Measurements from ENCODE around the gene SKIL. TPM values are rescaled to one million over a fixed set of nuclear protein-coding genes. Genes with fewer than 3 reads are reported as not detected.

Gene SKIL
- total RNA-seq, 4 donors from 2014 or later, result 44.1 to 75.4 (median 58.9) TPM

- no peaks in the 10 kb centered on the region for H3K36me3 ChIP-seq
- intact Hi-C loops (cut with DNase I), result no loop called here
- TF ChIP-seq POLR2A (IDR thresholded peaks at IDR 0.05) (no peak), CTCF (IDR thresholded peaks at IDR 0.05) (no peak)
- H3K27ac ChIP-seq, result peak overlapping the region in 1 of 3 donors; percentile 6
- H3K9me3 ChIP-seq, result no peaks in the 10 kb centered on the region
- 70 to 74% methylated on average over 8 of the region's 8 CpGs for WGBS, 2 donors
- no peaks in the 10 kb centered on the region for H3K27me3 ChIP-seq
- no peak overlapping the region for H3K4me3 ChIP-seq (replicated peaks in 1 of 3)
- peaks cover 4 to 7% of the 10 kb centered on the region in 2 donors for H3K4me1 ChIP-seq
- DNase-seq, result no peak
Observed at GRCh38 chr3:170350515-170351413, 6.8 kb upstream of the SKIL start.

GRCh38 chr3:170352936-170353335 lies 4.6 kb upstream of the SKIL start:
- 79 to 81% methylated on average over 7 of the region's 7 CpGs for WGBS, 2 donors
- H3K27ac ChIP-seq, result no peak overlapping the region
- intact Hi-C loops (cut with DNase I), result no loop called here
- H3K4me3 ChIP-seq (replicated peaks in 1 of 3), result no peak overlapping the region
- H3K27me3 ChIP-seq, result no peaks in the 10 kb centered on the region
- H3K4me1 ChIP-seq, result peaks cover 11 to 13% of the 10 kb centered on the region in 2 donors
- no peaks in the 10 kb centered on the region for H3K9me3 ChIP-seq
- TF ChIP-seq CTCF (IDR thresholded peaks at IDR 0.05) (no peak), POLR2A (IDR thresholded peaks at IDR 0.05) (no peak)
- no peaks in the 10 kb centered on the region for H3K36me3 ChIP-seq
- DNase-seq, result no peak

GRCh38 chr3:170353485-170353884 lies 4.0 kb upstream of the SKIL start:
- Histone ChIP-seq H3K36me3 (no peaks in the 10 kb centered on the region), H3K27me3 (no peaks in the 10 kb centered on the region), H3K4me1 (peaks cover 11 to 13% of the 10 kb centered on the region in 2 donors), H3K27ac (no peak overlapping the region), H3K4me3 (replicated peaks in 1 of 3) (no peak overlapping the region), H3K9me3 (no peaks in the 10 kb centered on the region)
- TF ChIP-seq POLR2A (IDR thresholded peaks at IDR 0.05), result no peak
- no peak for TF ChIP-seq CTCF (IDR thresholded peaks at IDR 0.05)
- intact Hi-C loops (cut with DNase I), result no loop called here
- DNase-seq, result no peak

GRCh38 chr3:170354760-170355159 lies 2.8 kb upstream of the SKIL start:
- no peak overlapping the region for H3K27ac ChIP-seq
- H3K27me3 ChIP-seq, result no peaks in the 10 kb centered on the region
- no peak for TF ChIP-seq CTCF (IDR thresholded peaks at IDR 0.05)
- TF ChIP-seq POLR2A (IDR thresholded peaks at IDR 0.05), result no peak
- no peak for DNase-seq
- no peaks in the 10 kb centered on the region for H3K9me3 ChIP-seq
- intact Hi-C loops (cut with DNase I), result no loop called here
- H3K4me1 ChIP-seq, result peaks cover 11 to 13% of the 10 kb centered on the region in 2 donors
- no peaks in the 10 kb centered on the region for H3K36me3 ChIP-seq
- no peak overlapping the region for H3K4me3 ChIP-seq (replicated peaks in 1 of 3)
- WGBS, 2 donors, result 96 to 97% methylated on average over 4 of the region's 4 CpGs

All from thyroid gland (tissue), 4 donors.